Psoas muscle (tissue), 8 donors: ENCODE results near the gene NXPE3. TPM values are rescaled to one million over a fixed set of nuclear protein-coding genes. Genes with fewer than 3 reads are reported as not detected.

Source experiments
- ATAC-seq, 4 donors: fragments of 200-7000 bp; cut with Tn5 transposase; one replicate each; pipeline ENCODE4 v1.9.1; 2020; ENCODE audit warnings: moderate library complexity in 3 of 4, mild to moderate bottlenecking in 2 of 4
- DNase-seq, 2 donors: peaks; one replicate each; pipeline ENCODE4 v3.0.0-alpha.2; 2020
- H3K27ac ChIP-seq: fragments of 200-600 bp; one replicate; pipeline ENCODE4 v1.8.0; 2022
- H3K27me3 ChIP-seq, 3 donors: fragments of 200-600 bp in 1 of 3; one replicate each; pipeline versions ENCODE4 v1.6.1 to v1.8.0; 2013 to 2022; ENCODE audit warnings: low read length in 2 of 3, mild to moderate bottlenecking in 2 of 3, moderate library complexity in 1 of 3; ENCODE audit not compliant: insufficient read depth in 3 of 3
- H3K36me3 ChIP-seq, 2 donors: fragments of 200-600 bp in 1 of 2; one replicate each; pipeline versions ENCODE4 v1.6.1 to v1.8.0; 2013 to 2022; ENCODE audit warnings: low read depth in 1 of 2, mild to moderate bottlenecking in 1 of 2, moderate library complexity in 1 of 2; ENCODE audit not compliant: insufficient read depth in 1 of 2
- H3K4me1 ChIP-seq: fragments of 200-600 bp; one replicate; pipeline ENCODE4 v1.8.0; 2022
- H3K4me3 ChIP-seq: fragments of 200-600 bp; one replicate; pipeline ENCODE4 v1.8.0; 2022; ENCODE audit warnings: mild to moderate bottlenecking
- H3K9me3 ChIP-seq: fragments of 200-600 bp; one replicate; pipeline ENCODE4 v1.8.0; 2022
- WGBS, 3 donors: extraction: QIAGEN DNeasy Blood & Tissue Kit; methylation state at CpG; one replicate each; pipeline versions ENCODE4 v1.1.6 to v1.1.7; 2013; 5-methylcytosine and 5-hydroxymethylcytosine counted together
- intact Hi-C, 2 donors: fragments of 100-400 bp; cut with DNase I; formaldehyde crosslinking; loops; one replicate each; pipeline versions ENCODE4 v1.11.0 to v1.14.2; 2022
- polyA plus RNA-seq, 3 donors: library from polyadenylated mRNA; stranded (reverse); fragments of 200-250 nt; gene quantifications; one replicate each; pipeline ENCODE4 v1.2.3, GENCODE V29; 2013
- total RNA-seq, 4 donors: library from RNA; stranded (reverse); fragmentation: NEBNext Ultra II Directional in 2 of 4; extraction: Animal tissue kit (Norgen Biotek cat#: 25700) in 2 of 4; gene quantifications; one replicate each; pipeline versions ENCODE4 v1.2.1 to v1.2.4, GENCODE V29; 2021 to 2023
- TF ChIP-seq, protein P1 (sequence below): fragments of 200-600 bp; IDR thresholded peaks from one replicate; pipeline ENCODE4 v1.8.0; 2022; ENCODE audit warnings: antibody characterized with exemption
- donor health status: healthy with polysubstance abuse.
- donor health status: DM: no; HTN: no; CAD: no; lungs with moderate emphysema.
- donor health status: Bipolar disorder and iron deficiency.
- donor health status: healthy.
- donor health status: DM: yes; HTN: yes; CAD: no.
- donor health status: DM: no; HTN: no; CAD: no.
- donor health status: DM: no; HTN: no; CAD: no.
- donor health status: DM: yes; HTN: yes; CAD: no.

The NXPE3 gene
- total and polyA plus RNA-seq, 7 donors: 10.8 to 67.7 (median 43.3) TPM

DNA sequence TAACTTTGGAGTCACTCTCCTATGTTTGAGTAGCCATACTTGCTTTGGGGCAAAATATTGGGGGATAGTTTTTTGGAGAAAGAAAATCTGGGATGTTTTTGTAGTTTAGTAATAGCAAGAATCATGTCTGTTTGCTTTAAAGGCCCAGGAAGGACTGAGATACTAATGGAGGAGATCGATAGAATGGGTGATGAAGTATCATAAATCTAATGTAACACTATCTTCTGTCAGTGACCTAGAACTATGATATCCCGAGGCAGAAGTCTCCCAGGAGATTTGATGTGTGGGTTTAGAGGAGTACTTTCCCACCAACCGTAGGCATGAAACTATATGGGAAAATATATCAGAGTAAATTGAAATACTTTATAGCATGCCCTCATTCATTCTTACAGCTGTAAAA lies 49.3 kb downstream of the NXPE3 start:
- Histone ChIP-seq H3K9me3 (no peaks in the 10 kb centered on the region), H3K36me3 (peaks cover 0 to 9% of the 10 kb centered on the region in 2 donors), H3K4me3 (peak overlapping the region; percentile 70), H3K4me1 (peaks cover 23% of the 10 kb centered on the region), H3K27me3 (no peaks in the 10 kb centered on the region), H3K27ac (peak overlapping the region; percentile 67)
- DNase-seq: no peak
- intact Hi-C loops: no loop called here
- peak in 1 of 4 donors; percentile 23 for ATAC-seq
- WGBS, 3 donors: 3 to 6% (median 4%) methylated on average over 3 of the region's 3 CpGs
- TF ChIP-seq, protein P1, sequence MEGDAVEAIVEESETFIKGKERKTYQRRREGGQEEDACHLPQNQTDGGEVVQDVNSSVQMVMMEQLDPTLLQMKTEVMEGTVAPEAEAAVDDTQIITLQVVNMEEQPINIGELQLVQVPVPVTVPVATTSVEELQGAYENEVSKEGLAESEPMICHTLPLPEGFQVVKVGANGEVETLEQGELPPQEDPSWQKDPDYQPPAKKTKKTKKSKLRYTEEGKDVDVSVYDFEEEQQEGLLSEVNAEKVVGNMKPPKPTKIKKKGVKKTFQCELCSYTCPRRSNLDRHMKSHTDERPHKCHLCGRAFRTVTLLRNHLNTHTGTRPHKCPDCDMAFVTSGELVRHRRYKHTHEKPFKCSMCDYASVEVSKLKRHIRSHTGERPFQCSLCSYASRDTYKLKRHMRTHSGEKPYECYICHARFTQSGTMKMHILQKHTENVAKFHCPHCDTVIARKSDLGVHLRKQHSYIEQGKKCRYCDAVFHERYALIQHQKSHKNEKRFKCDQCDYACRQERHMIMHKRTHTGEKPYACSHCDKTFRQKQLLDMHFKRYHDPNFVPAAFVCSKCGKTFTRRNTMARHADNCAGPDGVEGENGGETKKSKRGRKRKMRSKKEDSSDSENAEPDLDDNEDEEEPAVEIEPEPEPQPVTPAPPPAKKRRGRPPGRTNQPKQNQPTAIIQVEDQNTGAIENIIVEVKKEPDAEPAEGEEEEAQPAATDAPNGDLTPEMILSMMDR: no peak

DNA sequence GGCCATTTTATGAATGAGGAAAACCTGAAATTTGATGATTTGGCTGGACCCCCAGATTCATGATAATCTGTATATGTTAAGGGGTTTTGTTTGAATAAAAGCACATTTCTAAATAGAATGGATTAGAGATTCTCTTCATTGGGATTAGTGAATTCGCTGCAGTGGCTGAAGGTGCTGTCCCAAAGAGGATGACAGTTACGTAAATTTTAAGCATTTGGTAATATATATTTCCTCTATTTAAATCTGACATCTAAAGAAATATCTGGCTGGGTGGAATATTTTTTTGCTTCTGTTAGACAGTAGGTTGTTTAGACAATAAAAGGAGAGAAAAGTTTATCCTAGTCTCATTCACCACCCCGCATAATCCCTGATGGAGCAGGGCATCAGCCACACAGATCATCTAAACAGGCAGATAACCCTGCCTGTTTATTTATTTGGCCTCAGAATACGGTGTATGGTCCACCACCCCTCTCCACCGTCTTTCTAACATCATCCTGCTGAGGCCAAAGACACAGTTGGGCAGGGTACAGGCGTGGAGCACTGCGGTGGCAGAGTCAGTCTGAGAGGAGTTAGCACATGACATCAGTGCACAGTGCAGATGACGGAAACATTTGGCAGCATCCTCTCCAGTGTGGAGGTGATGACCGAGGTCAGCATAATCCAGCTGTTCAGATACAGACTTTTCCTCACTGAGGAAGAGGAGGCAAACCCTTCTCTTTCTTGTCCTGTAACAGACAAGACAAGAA lies 49.9 kb downstream of the NXPE3 start:
- peak; percentile 46 to 68 for DNase-seq
- peaks cover 23% of the 10 kb centered on the region for H3K4me1 ChIP-seq
- peaks cover 0 to 9% of the 10 kb centered on the region in 2 donors for H3K36me3 ChIP-seq
- ATAC-seq: peak; percentile 80 to 90 (median 82)
- intact Hi-C loops: no loop called here
- no peaks in the 10 kb centered on the region for H3K27me3 ChIP-seq
- no peaks in the 10 kb centered on the region for H3K9me3 ChIP-seq
- H3K4me3 ChIP-seq: peak overlapping the region; percentile 70
- peak overlapping the region; percentile 67 for H3K27ac ChIP-seq
- 25 to 35% (median 29%) methylated on average over 9 of the region's 9 CpGs for WGBS, 3 donors
- TF ChIP-seq, protein P1: no peak

DNA sequence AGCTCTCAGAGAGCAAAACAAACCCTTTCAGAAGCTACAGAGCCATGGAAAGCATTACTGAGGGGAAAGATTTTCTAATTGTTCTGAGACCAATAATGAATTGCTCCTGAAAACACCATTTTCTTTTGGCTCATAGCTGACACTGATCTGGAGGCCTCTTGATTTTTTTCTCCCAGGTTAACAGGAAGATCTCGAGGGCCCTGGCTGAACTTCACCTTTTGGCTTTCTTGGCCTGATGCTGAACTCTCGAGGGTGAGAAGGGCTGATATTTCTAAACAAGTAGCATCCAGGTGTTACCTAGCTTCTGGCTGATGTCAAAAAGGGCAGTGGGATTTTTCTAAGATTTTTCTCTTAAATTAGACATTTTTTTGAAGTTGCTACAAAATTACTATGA lies 50.4 kb downstream of the NXPE3 start:
- H3K36me3 ChIP-seq: peaks cover 0 to 9% of the 10 kb centered on the region in 2 donors
- no peak for ATAC-seq
- TF ChIP-seq, protein P1: no peak
- no peaks in the 10 kb centered on the region for H3K27me3 ChIP-seq
- no peak overlapping the region for H3K4me3 ChIP-seq
- intact Hi-C loops: no loop called here
- H3K9me3 ChIP-seq: no peaks in the 10 kb centered on the region
- DNase-seq: no peak
- H3K4me1 ChIP-seq: peaks cover 23% of the 10 kb centered on the region
- 25 to 52% (median 51%) methylated on average over 2 of the region's 2 CpGs for WGBS, 3 donors
- peak overlapping the region; percentile 67 for H3K27ac ChIP-seq

DNA sequence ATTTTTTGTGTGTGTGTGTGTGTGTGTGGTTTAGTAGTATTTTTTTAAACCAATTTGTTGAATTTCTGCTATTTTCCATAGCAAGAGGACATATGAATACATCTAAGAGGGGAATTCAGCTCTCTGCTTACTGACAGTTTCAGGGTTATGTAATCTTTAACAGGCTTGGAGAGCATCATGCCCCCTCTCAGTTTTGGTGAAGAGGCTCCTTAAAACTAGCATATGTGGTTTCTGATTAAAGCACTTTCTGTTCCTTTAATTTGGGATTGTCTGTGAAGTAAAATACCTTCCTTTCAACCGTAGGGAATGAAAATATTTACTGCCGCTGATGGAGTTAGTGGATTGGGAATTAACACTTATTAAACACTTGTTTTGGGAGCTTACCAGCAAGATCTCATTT lies 50.9 kb downstream of the NXPE3 start:
- H3K4me3 ChIP-seq: no peak overlapping the region
- peaks cover 23% of the 10 kb centered on the region for H3K4me1 ChIP-seq
- TF ChIP-seq, protein P1: no peak
- no peaks in the 10 kb centered on the region for H3K27me3 ChIP-seq
- no peak for ATAC-seq
- no peak for DNase-seq
- WGBS, 3 donors: 69 to 82% (median 79%) methylated on average over 2 of the region's 2 CpGs
- H3K36me3 ChIP-seq: peaks cover 0 to 9% of the 10 kb centered on the region in 2 donors
- no peak overlapping the region for H3K27ac ChIP-seq
- intact Hi-C loops: no loop called here
- no peaks in the 10 kb centered on the region for H3K9me3 ChIP-seq
